ENCODE data around the gene SLC22A7.

DNA sequence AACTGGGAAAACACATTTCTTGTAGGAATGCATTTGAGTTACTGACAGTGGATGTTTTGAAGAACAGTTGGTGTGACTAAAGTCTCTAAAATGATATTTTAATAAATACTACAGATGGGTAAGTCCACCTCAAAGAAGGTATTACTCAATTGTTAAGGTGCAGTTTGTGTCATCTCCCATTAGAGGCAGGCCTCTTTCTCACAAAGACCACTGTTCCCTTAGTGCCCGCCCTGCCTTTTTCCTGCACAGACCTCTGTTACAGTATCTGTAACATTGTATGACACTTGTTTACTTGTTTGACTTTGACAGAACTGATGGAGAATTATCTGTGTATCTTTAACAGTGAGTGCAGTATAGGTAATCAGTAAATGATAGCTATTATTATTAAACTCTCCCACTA lies 15.8 kb downstream of the SLC22A7 start:
- TF ChIP-seq POLR2A (IDR thresholded peaks at IDR 0.05; ENCODE audit: low read depth, low read length) (no peak), TAF1 (IDR thresholded peaks at IDR 0.05; ENCODE audit: borderline replicate concordance, low read depth, low read length) (no peak), POLR2AphosphoS5 (IDR thresholded peaks at IDR 0.05; ENCODE audit: low read depth, low read length) (no peak)
